Measurements from ENCODE around the gene FMN1. TPM values are rescaled to one million over a fixed set of nuclear protein-coding genes. Genes with fewer than 3 reads are reported as not detected.

FMN1 gene
- total RNA-seq, 1 donor from 2014 or later = 0.07 TPM

DNA sequence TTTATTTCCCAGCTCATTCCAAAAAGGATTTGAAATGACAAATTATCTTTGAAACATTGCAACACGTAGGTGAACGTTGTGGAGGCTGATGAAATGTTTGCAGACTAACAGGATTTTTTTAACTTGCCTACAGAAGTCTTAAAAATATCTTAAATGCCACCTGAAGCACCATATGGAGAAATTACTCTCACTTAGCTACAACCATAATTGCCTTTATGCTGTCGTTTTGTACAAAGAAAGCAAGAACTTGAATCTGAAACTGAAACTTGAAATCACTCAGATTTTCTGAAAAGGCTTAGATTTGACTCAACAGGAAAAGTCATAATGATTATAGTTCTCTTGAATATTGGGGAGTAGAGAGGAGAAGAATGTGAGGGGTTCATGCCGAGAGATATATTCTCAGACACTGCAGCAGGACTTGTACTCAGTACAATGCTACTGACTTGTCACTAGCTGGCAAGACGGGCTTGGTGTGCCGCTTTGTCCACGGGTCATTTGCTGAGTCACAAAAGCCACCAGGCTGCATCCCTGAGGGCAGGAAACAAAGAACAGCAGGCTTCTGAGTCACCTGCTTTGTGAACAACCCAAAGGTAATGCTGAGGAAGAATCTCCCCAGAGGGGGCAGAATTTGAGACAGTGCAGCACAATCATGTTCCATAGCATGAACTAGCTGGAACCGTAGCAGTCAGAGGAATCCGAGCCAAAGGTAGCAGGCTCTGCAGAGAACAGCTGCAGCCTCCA is 7.1 kb upstream of the FMN1 start:
- intact Hi-C loops (cut with micrococcal nuclease) = no loop called here

DNA sequence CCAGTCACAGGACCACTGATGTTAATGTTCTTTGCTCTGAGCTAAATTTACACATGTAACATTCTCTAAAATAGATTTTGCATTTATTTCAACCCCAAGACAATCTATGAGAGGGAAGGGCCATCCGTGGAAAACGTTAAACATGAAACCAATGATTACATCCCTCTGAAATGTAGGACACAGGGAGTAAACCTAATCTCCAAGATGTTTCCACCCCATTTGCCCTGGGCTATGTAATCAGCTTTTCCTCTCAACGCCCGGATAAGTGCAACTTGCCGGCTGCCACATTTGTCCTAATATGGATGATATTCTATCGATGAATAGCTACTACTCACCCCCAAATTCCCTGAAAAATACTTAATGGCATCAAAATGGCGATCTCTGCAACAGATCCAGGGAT is 6.4 kb upstream of the FMN1 start:
- intact Hi-C loops (cut with micrococcal nuclease) = no loop called here

DNA sequence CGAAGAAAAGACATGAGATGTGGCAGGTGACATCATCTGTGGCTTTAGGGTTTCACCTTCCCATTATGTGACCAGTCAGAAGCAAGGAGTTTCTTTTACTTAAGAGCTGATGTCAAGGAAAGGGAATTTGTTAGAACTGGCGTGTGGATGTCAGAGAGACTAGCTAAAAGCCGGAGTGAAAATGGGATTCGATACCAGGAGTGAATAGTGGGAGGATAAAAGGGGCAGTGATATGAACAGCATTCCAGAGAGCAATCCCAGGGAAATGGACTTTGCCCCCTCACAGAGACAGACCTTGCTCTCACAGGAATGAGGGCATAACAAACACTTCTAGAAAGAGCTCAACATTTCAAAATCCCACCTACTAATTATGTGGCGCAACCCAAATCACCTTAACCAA is 5.9 kb upstream of the FMN1 start:
- intact Hi-C loops (cut with micrococcal nuclease) = no loop called here

DNA sequence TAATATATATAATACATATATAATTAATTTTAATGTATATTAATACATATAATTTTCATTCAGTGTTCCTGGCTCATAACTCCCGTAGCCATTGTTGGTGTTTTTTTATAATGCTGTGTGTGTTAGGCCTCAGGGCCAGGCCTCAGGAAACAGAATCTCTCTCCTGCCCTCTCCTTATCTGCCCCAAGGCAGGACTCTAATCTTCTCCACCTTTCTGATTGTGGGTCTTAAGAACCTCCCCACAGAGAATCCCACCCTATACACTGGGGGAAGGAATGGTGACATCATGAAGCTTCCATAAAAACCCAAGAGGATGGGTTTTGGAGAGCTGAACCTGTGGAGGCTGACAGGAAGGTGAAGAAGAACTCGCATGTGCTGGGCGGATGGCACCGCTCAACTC is 4.0 kb upstream of the FMN1 start:
- intact Hi-C loops (cut with micrococcal nuclease) = loop anchor here (10.0 kb wide), 1 partner anchor 94 kb away; no protein-coding TSS in a partner anchor

DNA sequence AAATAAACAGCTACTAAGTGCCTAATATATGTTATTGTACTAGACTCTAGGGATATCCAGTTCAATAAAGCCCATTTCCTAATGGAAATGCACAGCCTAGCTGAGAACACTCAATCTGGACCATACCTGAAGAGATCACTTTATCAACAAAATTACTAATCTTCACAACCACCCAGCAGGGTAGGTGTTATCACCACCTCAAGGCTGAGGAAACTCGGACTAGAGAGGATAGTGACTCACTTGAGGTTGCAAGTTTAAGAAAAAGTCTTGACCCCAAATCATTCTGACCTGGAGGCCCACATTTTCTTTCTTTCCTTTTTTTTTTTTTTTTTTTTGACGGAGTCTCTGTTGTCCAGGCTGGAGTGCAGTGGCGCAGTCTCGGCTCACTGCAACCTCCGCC is 3.1 kb upstream of the FMN1 start:
- intact Hi-C loops (cut with micrococcal nuclease) = loop anchor here (10.0 kb wide), 1 partner anchor 93 kb away; no protein-coding TSS in a partner anchor

DNA sequence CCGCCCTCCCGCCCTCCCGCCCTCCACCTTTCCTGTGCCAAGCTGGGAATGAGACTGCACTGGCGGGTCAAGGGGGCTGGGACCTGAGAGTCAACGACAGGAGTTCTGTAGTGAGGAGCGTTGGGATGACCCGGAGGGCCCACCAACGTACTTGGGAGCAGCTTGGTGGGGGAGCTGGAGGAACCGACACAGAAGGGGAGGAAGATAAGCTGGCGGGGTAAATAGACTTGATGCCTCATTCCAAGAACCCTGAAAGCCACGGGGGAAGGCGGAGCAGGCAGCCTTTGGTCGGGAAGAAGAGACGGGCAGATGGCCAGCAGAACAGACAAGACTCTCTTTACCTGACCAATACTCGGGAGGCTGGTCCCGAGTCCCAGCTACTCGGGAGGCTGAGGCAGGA is 277 bp downstream of the FMN1 start:
- intact Hi-C loops (cut with micrococcal nuclease) = loop anchor here (5.0 to 10.0 kb wide), 2 partner anchors 33 to 89 kb away; no protein-coding TSS in a partner anchor

DNA sequence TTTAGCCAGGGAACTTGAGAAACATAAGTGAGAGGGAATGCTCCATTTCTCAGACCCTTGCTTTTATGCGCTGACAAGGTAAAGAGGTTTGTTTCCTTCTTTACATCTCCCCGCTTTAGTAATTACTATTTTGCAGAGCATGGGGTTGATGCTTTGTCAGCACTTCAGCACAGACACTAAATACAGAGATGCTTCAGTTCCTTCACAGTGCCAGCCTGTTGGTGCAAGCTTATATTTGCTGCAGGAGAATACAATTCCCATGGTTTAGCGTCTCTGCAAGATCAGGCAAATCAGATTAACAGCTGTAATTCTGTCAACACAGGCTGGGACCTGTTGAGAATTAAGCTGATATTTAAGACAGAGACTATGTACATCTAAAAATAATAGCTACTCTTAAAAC is 2.9 kb downstream of the FMN1 start:
- intact Hi-C loops (cut with micrococcal nuclease) = loop anchor here (5.0 to 10.0 kb wide), 2 partner anchors 36 to 87 kb away; no protein-coding TSS in a partner anchor

DNA sequence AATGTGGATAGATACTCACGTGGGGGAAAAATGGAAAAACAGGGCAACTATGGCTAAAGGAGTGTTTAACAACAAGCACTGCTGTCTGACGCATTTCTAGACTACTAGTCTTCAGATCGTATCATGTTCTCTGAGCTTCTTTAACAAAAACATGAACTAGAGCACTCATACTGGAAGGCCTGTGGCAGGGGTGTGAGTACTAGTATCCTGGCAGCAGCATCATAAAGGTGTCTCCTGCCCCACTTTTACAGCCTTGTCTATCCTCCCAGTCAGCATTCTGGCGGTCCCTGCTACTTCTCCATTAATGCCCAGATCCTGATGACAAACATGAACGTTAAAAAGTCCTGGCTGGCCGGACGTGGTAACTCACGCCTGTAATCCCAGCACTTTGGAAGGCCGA is 4.0 kb downstream of the FMN1 start:
- intact Hi-C loops (cut with micrococcal nuclease) = loop anchor here (5.0 to 10.0 kb wide), 2 partner anchors 37 to 86 kb away; no protein-coding TSS in a partner anchor

DNA sequence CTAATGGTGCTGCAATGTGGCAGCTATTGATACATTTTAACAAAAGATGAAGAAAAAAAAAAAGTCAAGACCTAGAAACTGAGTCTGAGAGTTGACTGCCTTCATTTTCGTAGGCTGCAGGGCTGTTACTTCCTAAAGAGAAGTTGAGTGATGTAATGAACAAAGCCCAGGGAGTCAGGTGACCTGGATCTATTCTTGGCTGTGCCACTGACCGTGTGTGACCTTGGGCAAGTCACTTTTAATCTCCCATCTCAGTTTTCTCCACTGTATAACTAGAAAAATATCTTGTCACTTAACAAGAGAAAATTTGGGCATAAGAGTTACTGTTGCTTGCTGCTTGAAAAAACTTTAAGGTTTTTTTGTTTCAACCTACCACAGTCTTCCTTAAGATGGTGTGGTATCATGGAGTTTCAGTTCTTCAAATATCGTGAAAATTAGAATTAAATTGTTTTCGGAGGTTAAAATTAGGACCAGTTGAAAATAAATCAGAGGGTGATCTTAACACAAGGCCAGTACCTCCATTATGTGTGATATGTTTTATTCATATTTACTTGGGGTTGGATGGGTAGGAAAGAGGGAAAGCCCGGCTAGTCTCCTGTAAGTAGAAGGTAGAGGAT is 5.8 kb downstream of the FMN1 start:
- intact Hi-C loops (cut with micrococcal nuclease) = no loop called here

DNA sequence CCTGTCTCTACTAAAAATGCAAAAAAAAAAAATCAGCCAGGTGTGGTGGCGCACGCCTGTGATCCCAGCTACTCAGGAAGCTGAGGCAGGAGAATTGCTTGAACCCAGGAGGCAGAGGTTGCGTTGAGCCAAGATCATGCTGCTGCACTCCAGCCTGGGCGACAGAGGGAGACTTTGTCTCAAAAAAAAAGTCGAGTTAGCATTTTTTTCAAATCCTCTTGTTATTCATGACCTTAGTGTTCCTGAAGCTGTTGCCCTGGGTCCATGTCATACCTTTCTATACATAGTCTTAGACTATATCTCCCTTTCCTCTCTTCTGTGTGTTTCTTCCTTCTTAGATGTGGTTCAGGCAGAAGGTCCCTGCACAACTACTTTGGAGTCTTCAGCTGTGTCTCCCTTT is 6.4 kb downstream of the FMN1 start:
- intact Hi-C loops (cut with micrococcal nuclease) = no loop called here

DNA sequence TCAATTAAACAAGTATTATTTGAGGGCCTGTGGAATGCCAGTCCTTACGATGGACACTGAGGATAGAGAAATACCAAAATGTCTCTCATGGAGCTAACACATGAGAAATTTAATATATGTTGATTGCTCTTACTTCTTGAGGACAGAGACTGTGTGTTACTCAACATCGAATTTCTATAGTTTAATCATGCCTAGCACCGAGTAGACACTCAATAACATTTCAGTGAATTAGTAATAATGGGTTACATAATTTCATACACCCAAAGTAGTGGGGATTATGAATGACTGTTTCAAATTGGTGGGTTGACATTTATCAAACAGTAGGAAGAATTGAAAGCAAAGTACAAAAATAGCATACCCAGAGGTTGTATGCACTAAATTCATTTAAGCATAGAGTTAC is 11.2 kb downstream of the FMN1 start:
- intact Hi-C loops (cut with micrococcal nuclease) = no loop called here

DNA sequence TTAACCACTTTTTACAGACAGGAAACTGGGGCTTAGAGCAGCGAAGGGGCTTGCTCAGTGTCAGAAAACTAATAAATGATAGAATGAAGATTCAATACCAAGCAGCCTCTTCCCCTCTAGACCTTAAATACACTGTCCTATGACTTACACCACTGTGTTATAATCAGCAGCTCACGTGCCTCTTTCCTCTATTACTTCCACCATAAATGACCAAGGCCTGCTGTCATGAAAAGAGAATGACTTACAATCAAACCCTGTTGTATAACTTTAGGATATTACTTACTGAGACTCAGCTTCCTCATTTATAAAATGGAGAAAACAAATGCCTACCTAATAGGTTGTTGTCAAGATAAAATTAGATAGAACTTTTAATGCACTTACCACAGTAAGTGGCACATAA is 11.6 kb downstream of the FMN1 start:
- intact Hi-C loops (cut with micrococcal nuclease) = no loop called here

DNA sequence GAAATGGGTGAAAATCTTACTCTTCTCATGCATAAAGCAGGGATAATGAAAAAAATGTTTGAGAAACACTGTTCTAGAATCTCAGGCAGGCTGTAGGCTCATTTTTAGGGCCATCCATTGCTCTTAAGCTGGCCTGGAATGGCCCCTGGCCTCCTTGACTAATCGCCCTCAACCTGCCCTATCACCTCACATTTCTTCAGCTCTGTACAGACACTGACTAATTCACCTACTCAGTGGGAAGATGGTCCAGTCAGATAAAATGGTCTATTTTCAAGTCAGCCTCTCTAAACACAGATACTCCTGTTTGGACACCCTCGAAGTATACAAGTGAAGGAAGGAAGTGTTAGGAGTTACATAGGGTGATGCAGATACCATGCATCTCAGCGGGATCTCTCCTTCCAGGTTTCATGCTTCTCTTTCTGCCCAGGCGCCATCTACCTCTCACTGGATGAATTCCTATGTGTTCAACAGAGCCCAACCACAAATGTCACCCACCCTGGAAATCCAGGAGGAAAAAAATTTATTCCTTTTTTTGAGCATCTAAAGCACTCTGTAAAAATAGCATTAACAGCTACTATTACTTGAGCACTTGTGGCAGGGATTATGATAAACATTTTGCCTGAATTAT is 12.1 kb downstream of the FMN1 start:
- intact Hi-C loops (cut with micrococcal nuclease) = no loop called here

DNA sequence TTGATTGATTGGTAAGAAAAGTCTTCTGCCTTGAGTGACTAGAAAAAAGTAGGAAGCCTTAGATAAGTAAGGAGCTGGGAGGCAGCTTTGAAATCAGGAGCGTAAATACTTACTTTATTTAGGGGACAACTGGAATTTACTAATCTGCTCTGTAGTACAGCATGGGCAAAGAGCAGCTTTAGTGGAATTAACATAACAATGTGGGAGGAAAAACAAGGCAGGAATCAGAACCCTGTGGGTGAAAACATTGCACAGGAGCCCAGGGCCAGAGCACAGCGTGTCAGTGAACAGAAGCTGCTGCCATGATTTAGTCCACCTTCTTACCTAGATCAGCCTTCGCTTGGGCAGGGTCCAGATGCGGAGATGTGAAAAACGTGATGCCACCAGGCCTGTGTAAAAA is 14.6 kb downstream of the FMN1 start:
- intact Hi-C loops (cut with micrococcal nuclease) = no loop called here

DNA sequence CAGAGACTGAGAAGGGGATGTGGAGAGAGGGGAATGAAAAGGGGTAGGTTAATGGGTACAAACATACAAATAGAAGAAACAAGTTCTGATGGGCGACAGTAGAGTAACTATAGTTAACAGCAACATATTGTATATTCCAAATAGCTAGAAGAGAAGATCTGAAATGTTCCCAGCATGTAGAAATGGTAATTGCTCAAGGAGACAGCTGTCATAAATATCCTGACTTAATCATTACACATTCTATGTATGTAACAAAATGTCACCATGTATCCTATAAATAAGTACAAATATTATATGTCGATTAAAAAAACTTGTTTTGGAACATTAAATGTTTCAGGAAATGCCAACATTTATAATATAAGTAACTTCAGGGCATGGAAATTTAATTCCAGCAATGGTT is 23.3 kb downstream of the FMN1 start:
- intact Hi-C loops (cut with micrococcal nuclease) = no loop called here

DNA sequence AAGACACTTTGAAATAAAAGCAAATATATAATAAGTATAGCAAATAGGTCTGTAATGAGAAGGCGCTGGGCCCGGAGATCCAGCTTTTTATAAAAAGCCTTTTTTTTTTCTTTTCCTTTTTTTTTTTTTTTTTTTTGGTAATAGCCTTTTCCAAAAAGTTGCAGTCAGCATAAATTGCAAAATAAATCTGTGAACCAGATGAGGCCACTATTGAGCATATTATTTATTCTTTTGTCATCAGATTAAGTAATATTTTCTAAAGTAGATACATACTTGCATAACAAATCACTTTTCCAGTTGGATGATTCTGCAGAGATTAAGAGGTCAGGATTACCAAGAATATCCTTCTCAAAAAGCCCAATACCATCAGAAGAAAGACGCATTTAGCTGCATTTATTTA is 24.9 kb downstream of the FMN1 start:
- intact Hi-C loops (cut with micrococcal nuclease) = no loop called here

DNA sequence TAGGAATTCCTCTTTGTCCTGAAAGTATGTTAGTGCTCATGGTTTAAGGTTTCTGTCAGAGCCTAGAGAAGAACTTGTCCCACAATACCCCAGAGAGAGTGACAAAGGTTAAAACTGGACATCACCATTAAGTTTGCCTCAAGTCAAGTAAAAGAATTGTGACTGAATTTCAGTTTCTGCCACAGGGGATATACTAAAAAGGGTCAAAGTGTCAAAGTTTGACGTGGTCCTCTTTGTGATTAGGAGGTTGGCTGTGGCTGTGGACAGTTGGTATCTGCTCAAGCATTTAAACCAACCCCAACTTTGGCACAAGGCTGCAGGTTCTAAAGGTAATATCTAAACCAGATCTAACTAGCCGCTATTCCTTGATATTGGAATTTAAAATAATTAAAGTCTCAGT is 26.1 kb downstream of the FMN1 start:
- intact Hi-C loops (cut with micrococcal nuclease) = no loop called here

DNA sequence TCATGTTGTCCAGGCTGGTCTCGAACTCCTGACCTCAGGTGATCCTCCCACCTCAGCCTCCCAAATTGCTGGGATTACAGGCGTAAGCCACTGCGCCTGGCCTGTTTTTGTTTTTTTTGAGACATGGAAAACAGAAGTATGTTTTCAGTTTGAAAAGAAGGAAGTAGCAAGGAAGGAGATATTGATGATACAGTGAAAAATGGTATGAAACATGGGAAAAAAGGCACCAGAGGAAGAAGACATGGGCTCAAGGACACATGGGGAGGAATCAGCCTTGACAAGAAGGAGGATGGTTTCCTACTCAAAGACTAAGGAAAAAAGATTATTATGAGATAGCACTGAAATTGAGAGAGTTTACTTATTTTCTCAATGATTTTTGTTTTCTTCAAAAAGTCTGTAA is 30.7 kb downstream of the FMN1 start:
- intact Hi-C loops (cut with micrococcal nuclease) = no loop called here

DNA sequence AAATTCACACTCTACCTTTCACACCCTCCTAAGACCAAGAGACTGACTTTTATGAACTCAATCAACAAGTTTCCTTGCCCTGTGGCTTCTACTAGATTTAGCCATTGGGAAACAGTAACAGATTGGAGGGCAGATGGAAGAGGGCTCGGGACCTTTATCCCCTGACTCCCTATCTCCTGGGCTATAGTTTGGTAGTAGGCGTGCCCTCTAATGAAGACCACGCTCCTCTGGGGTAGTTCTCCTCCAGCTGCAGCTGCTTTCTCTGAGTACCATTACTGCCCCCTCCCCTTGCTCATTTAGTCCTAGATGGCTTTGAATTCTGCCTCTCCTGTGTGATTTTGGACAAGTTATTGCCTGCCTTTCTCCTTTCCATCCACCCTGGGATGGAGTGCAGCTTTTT is 33.3 kb downstream of the FMN1 start:
- intact Hi-C loops (cut with micrococcal nuclease) = no loop called here

DNA sequence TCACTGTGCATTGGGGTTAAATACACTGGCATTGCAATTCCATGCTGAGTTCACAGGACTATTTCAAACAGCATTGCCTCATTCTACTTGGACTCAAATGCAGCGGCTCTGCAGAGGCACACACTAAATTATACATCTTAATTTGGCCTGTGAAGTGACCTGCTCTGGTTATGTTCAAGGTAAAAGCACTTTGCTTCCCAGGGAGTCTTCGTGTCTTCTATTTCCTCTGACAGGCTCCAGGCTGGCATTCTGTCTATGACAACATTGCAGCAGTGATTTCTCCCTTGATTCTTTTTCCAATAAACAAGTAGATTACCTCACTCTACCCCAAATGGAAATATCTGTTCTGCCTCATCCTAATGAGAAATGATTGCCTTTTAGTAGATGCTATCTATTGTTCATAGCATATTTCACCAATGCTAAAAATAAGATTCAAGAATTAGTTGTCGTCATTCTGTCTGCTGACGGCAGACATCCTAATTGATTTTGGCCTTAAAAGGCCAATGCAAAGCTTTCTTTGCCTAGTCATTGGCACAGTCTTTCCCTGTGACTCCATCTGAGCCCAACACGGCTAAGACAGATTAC is 33.8 kb downstream of the FMN1 start:
- intact Hi-C loops (cut with micrococcal nuclease) = no loop called here

DNA sequence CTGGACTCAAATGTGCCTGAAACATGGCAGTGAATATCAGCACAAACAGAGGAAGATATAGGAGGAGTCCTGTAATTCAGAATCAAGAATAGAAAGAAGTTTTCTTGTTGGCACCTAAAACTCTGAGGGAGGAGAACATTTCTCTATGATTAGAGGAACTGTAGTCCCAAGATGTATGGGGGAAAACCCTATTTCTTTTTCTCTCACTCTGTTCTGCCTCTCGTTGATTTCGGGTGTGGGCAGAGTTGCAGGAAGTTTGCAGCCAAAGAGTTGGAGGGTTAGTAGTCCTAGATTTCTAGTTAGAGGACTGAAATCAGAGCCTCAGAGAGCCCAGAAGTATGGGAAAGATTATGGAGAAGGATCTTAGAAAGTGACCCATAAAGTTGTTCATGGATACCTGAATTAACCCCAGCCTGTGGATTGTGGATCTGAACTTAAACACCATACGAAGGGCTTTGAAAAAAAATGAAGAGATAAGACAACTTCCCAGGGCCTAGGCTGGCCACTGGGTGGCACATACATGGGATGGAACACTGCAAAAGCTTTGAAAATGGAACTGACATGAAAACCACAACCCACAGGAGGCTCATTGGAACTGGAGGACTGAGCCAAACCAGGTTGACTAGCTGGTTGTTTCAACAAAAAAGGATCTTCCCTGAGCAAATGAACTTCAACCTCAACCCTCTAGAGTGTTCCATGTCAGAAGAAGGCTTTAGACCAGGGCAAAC is 34.6 kb downstream of the FMN1 start:
- intact Hi-C loops (cut with micrococcal nuclease) = no loop called here
